Measurements from ENCODE around the gene SMARCD3.

SMARCD3 gene

DNA sequence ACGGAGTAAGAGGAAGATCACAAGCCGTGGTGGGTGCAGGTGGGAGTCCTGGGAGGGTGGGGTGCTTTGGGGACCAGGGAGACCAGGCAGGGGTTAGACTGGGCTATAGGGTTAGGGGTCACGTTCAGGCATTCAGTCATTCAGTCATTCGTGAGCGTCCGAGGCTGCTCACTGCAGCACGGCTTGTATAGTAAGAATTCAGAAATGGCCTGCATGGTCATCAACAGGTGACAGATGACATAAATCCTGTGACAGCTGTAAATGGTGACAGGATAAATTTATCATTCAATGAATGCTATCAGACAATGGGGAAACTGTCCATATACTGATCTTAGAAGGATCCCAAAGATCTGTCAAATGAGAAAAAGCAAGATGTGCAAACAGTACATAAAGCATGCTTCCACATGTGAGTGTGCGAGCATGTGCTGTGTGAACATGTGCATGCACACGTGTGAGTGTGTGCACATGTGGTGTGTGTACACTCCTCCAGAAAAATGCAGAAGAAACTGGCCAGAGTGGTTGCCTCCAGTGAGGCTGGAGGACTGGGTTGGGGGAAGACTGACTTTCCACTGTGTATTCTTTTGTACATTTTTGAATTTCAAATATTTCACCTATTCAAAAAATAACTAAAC lies 32.0 kb upstream of the SMARCD3 start:
- WGBS, 2 experiments (ENCODE audit: insufficient coverage in 2 of 2), result 92 to 93% methylated on average over 7 to 9 of the region's 9 CpGs
- Histone ChIP-seq H3K9me3 (ENCODE audit: control insufficient read depth, low read length) (no peaks in the 10 kb centered on the region), H3K36me3 (ENCODE audit: control insufficient read depth, insufficient read depth, low read length) (no peaks in the 10 kb centered on the region), H3K4me3 (ENCODE audit: extremely low read depth, insufficient read depth, low read length, poor library complexity, severe bottlenecking) (no peak overlapping the region), H3K4me1 (ENCODE audit: control insufficient read depth, insufficient read depth, low read length, poor library complexity, severe bottlenecking) (no peaks in the 10 kb centered on the region), H3K27ac (ENCODE audit: low read depth, low read length, severe bottlenecking) (no peak overlapping the region)

DNA sequence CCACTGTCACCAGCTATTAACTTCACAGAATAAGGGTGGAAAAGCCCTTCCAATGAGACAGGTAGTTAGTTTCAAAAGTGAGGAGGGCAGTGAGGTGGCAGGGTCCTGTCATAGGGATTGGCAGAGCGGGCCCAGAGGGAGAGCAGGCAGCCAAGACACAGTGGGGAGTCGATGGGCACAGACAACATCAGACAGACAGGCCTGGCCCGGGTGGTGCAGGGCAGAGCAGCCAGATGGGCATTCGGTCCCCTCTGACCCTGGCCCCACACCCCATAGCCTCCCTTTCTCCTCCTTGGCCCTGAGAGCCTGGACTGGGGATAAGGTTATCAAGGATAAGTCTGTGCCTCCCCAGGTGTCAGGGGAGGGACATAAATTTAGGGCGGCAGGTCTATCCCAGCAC lies 31.4 kb upstream of the SMARCD3 start:
- no peak overlapping the region for H3K27ac ChIP-seq (ENCODE audit: low read depth, low read length, severe bottlenecking)
- 82 to 88% methylated on average over 3 to 4 of the region's 5 CpGs for WGBS, 2 experiments (ENCODE audit: insufficient coverage in 2 of 2)

DNA sequence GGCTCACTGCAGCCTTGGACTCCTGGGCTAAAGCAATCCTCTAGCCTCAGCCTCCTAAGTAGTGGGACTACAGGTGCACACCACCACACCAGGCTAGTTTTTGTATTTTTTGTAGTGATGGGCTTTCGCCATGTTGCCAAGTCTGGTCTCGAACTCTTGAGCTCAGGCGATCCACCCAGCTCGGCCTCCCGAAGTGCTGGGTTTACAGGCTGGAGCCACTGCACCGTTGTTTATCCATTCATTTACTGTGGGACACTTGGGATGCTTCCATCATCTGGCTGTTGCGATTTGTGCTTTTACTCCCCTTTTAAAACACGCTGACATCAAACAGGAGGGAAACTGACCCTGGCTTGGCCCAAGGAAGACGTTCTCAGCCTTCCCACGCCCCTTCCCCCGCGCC lies 30.5 kb upstream of the SMARCD3 start:
- Histone ChIP-seq H3K4me1 (ENCODE audit: control insufficient read depth, insufficient read depth, low read length, poor library complexity, severe bottlenecking) (no peaks in the 10 kb centered on the region), H3K4me3 (ENCODE audit: extremely low read depth, insufficient read depth, low read length, poor library complexity, severe bottlenecking) (no peak overlapping the region), H3K36me3 (ENCODE audit: control insufficient read depth, insufficient read depth, low read length) (no peaks in the 10 kb centered on the region), H3K9me3 (ENCODE audit: control insufficient read depth, low read length) (no peaks in the 10 kb centered on the region), H3K27ac (ENCODE audit: low read depth, low read length, severe bottlenecking) (no peak overlapping the region)
- 83 to 94% methylated on average over 11 to 12 of the region's 12 CpGs for WGBS, 2 experiments (ENCODE audit: insufficient coverage in 2 of 2)

More for the DNA sequence above, 31.4 kb upstream of the SMARCD3 start:
- Histone ChIP-seq H3K4me3 (ENCODE audit: extremely low read depth, insufficient read depth, low read length, poor library complexity, severe bottlenecking) (no peak overlapping the region), H3K4me1 (ENCODE audit: control insufficient read depth, insufficient read depth, low read length, poor library complexity, severe bottlenecking) (no peaks in the 10 kb centered on the region), H3K36me3 (ENCODE audit: control insufficient read depth, insufficient read depth, low read length) (no peaks in the 10 kb centered on the region), H3K9me3 (ENCODE audit: control insufficient read depth, low read length) (no peaks in the 10 kb centered on the region)

DNA sequence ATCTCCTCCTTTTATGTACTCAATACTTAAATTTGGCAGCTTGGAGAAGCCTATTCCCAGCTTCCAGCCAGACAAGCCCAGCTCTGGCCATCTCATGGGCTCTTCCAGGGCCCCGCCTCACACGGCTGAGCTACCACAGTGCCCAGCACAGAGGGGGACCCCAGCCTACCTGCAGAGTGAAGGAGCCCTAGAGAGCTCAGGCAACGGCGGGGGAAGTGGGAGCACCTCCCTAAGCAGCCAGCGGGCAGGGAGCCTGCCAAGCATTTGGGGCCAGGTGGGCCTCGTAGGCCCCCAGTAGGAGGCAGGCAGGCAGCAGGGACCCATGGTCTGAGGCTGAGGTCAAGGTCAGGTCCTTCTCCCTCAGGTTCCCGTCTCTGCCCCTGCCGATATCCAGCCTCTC lies 29.1 kb upstream of the SMARCD3 start:
- Histone ChIP-seq H3K9me3 (ENCODE audit: control insufficient read depth, low read length) (no peaks in the 10 kb centered on the region), H3K36me3 (ENCODE audit: control insufficient read depth, insufficient read depth, low read length) (no peaks in the 10 kb centered on the region), H3K27ac (ENCODE audit: low read depth, low read length, severe bottlenecking) (no peak overlapping the region), H3K4me1 (ENCODE audit: control insufficient read depth, insufficient read depth, low read length, poor library complexity, severe bottlenecking) (no peaks in the 10 kb centered on the region), H3K4me3 (ENCODE audit: extremely low read depth, insufficient read depth, low read length, poor library complexity, severe bottlenecking) (no peak overlapping the region)
- 90 to 96% methylated on average over 5 to 8 of the region's 8 CpGs for WGBS, 2 experiments (ENCODE audit: insufficient coverage in 2 of 2)

DNA sequence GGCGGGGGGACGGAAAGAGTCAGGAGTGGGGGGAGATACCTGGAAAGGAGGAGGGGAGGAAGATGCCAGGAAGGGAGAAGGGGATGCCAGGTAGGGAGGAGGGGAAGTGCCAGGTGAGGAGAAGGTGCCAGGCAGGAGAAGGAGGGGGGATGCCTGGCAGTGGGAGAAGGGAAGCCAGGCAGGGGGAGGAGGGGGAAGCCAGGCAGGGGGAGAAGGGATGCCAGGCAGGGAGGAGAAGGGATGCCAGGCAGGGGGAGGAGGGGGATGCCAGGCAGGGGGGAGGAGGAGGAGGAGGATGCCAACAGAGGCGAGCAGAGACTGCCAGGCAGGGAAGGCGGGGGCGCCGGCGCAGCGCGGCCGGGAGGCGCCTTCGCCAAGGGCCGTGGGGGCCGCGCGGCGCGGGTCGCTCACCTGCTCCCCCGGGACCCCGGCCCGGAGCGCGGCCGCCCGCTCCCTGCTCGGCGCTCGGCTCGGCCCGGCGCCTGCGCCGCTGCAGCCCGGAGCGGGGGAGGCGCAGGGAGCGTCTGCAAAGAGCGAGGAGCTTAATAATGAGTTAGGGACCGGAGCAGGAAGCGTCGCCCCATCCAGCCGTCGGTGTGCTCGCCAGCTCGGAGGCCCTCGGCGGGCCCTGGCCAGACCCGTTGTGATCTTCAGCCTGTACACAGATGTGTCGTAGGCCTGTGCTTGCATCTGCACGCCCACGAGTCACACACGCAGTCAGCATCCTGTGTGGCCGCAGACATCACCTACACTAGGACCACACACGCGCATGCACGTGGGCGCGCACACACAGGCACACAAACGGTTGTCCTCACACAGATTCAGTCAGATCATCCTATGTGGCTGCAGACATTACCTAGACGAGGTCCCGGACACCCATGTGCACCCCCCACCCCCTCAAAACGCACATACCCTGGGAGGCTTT lies 28.4 kb upstream of the SMARCD3 start:
- Histone ChIP-seq H3K4me3 (ENCODE audit: extremely low read depth, insufficient read depth, low read length, poor library complexity, severe bottlenecking) (peak overlapping the region; percentile 31), H3K36me3 (ENCODE audit: control insufficient read depth, insufficient read depth, low read length) (no peaks in the 10 kb centered on the region), H3K4me1 (ENCODE audit: control insufficient read depth, insufficient read depth, low read length, poor library complexity, severe bottlenecking) (no peaks in the 10 kb centered on the region), H3K9me3 (ENCODE audit: control insufficient read depth, low read length) (no peaks in the 10 kb centered on the region), H3K27ac (ENCODE audit: low read depth, low read length, severe bottlenecking) (no peak overlapping the region)
- 14 to 15% methylated on average over 54 to 62 of the region's 63 CpGs for WGBS, 2 experiments (ENCODE audit: insufficient coverage in 2 of 2)

DNA sequence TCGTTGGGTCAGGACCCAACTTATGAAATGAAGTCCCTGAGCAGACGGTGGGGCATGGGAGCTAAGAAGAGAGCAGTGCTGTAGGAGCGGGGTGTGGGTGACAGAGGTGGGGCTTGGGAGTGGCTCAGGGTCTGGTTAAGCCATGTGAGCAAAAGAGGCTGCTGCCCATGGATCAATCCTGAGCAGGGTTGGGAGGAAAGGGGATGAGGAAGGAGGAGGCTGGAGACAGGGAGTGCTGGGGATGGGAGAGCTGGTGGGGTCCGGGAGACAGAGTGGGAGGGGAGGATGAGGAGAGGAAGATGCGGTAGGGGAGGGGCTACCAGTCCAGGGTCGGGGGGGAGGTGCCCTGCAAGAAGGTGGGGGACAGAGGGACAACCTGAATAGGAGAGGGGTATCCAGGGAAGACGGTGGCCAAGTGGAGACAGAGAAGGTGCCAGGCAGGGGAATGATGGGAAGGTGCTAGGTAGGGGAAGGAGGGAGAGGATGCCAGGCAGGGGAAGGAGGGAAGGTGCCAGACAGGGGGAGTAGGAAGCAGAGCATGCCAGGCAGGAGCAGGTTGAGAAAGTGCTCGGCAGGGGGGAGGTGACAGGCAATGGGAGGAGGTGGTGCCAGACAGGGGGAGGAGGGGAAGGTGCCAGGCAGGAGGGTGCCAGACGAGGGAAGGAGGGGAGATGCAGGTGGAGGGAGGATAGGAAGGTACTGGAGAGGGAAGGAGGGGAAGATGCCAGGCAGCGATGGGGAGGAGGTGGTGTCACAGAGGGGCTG lies 27.5 kb upstream of the SMARCD3 start:
- Histone ChIP-seq H3K4me1 (ENCODE audit: control insufficient read depth, insufficient read depth, low read length, poor library complexity, severe bottlenecking) (no peaks in the 10 kb centered on the region), H3K27ac (ENCODE audit: low read depth, low read length, severe bottlenecking) (no peak overlapping the region), H3K9me3 (ENCODE audit: control insufficient read depth, low read length) (no peaks in the 10 kb centered on the region), H3K4me3 (ENCODE audit: extremely low read depth, insufficient read depth, low read length, poor library complexity, severe bottlenecking) (no peak overlapping the region), H3K36me3 (ENCODE audit: control insufficient read depth, insufficient read depth, low read length) (no peaks in the 10 kb centered on the region)
- WGBS, 2 experiments (ENCODE audit: insufficient coverage in 2 of 2), result 33% methylated on average over 9 to 10 of the region's 10 CpGs

DNA sequence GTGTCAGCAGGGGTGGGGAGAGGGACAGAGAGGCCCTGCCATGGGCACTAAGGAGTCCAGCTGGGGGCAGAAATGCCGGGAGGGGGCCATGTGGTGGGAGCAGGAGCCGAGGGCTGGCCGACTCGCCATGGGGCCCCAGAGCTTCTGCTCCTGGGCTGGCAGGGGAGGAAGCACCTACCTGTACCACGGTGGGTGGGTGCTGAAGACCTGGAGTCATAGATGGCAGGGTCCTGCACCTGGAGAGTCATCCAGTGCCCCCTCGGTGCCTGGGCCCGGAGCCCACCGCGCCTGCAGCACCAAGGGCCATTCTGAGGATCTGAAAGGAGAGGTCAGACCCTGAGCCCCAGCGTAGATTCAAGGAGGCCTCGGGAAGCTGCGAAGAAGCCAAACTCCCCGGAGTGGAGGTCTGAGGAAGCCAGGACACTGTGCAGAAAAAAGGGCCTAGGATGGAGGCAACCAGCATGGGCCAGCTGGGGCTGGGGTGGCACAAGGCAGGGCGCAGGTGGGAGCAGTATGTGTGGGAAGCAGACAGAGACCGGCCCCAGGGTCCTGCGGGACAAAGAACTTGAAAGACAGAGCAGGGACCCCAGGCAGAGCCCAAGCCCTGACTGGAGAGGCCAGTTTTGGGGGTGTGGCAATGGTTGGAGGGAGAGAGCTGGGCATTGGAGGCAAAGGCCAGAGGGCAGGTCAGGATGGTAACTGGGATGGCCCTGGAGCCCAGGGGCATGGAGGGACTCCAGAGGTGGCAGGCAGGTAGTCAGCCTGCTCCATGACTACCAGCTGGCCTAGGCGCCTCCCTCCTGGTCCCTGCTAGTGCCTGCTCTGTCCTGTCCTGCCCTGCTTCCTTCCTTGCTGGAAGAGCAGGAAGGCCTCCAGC lies 26.7 kb upstream of the SMARCD3 start:
- no peaks in the 10 kb centered on the region for H3K4me1 ChIP-seq (ENCODE audit: control insufficient read depth, insufficient read depth, low read length, poor library complexity, severe bottlenecking)
- H3K27ac ChIP-seq (ENCODE audit: low read depth, low read length, severe bottlenecking), result no peak overlapping the region
- no peaks in the 10 kb centered on the region for H3K36me3 ChIP-seq (ENCODE audit: control insufficient read depth, insufficient read depth, low read length)
- no peak overlapping the region for H3K4me3 ChIP-seq (ENCODE audit: extremely low read depth, insufficient read depth, low read length, poor library complexity, severe bottlenecking)
- 81 to 88% methylated on average over 13 to 17 of the region's 17 CpGs for WGBS, 2 experiments (ENCODE audit: insufficient coverage in 2 of 2)
- no peaks in the 10 kb centered on the region for H3K9me3 ChIP-seq (ENCODE audit: control insufficient read depth, low read length)

DNA sequence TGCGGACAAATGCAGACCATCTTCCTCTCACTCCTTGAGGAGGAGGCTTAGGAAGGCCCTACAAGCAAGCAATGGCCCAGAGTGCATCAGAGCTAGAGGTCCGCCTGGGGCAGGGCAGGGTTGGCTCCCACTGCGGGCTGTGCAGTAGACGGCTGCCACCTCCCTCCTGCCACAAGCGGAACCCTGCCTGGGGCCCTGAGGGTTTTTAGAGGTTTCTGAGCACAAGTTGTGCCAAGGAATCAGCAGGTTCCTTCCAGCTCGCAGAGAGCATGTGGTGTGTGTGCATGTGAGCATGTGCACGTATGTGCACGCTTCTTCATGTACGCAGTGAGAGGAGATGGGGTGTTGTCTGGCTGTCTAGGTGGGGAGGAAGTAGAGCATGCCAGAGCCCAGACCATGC lies 25.9 kb upstream of the SMARCD3 start:
- H3K27ac ChIP-seq (ENCODE audit: low read depth, low read length, severe bottlenecking), result no peak overlapping the region
- no peaks in the 10 kb centered on the region for H3K9me3 ChIP-seq (ENCODE audit: control insufficient read depth, low read length)
- no peaks in the 10 kb centered on the region for H3K36me3 ChIP-seq (ENCODE audit: control insufficient read depth, insufficient read depth, low read length)
- H3K4me1 ChIP-seq (ENCODE audit: control insufficient read depth, insufficient read depth, low read length, poor library complexity, severe bottlenecking), result no peaks in the 10 kb centered on the region
- 93 to 97% methylated on average over 7 to 9 of the region's 9 CpGs for WGBS, 2 experiments (ENCODE audit: insufficient coverage in 2 of 2)
- H3K4me3 ChIP-seq (ENCODE audit: extremely low read depth, insufficient read depth, low read length, poor library complexity, severe bottlenecking), result no peak overlapping the region

DNA sequence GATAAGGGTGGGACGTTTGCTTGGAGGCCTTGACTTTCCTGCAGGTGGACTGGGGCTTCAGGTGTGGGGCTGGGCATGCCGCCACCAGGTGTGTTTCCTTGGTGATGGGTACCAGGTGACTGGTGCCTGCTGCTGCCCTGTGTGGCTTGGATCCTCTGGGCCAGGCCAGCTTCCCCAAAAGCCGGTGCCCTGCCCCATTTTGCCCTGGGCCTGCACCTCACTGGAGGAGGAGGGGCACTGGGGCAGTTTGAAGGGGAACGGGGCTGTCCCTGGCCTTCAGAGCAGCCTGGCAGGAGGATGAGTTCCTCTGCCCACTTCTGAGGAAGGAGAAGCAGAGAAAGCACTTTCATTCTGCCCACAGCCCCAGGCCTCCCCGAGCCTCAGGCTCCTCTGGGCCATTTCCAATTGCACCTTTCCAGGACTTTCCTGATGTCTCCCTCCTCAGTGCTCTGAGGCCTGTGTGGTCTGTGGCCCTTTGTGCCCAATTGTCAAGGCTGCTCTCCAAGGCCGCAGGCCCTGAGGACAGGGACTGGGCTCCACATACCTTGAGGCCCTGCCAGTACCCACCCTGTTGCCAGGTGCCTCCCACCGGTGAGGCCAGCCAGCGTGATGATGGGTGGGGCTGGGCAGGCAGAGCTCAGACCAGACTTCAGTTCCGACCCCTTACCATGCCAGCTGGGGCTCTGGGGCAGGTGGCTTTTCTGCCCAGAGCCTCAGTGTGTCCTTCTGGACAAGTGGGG lies 25.3 kb upstream of the SMARCD3 start:
- Histone ChIP-seq H3K36me3 (ENCODE audit: control insufficient read depth, insufficient read depth, low read length) (no peaks in the 10 kb centered on the region), H3K9me3 (ENCODE audit: control insufficient read depth, low read length) (no peaks in the 10 kb centered on the region), H3K4me3 (ENCODE audit: extremely low read depth, insufficient read depth, low read length, poor library complexity, severe bottlenecking) (no peak overlapping the region), H3K27ac (ENCODE audit: low read depth, low read length, severe bottlenecking) (no peak overlapping the region), H3K4me1 (ENCODE audit: control insufficient read depth, insufficient read depth, low read length, poor library complexity, severe bottlenecking) (no peaks in the 10 kb centered on the region)
- WGBS, 2 experiments (ENCODE audit: insufficient coverage in 2 of 2), result 87 to 92% methylated on average over 6 to 8 of the region's 9 CpGs

All from mesodermal cell (in vitro differentiated cells).